GM10248 (cell line): ENCODE measurements around the gene LSM14A.
"Not testable (repeated sequence)": the region's sequence is repeated elsewhere in the genome, so short reads cannot be mapped to it uniquely, and the experiment has no call there.

Experiments used
- CTCF ChIA-PET: fragments of 300-600 bp; sonication (Branson Sonifier 250); formaldehyde crosslinking; extraction: SDS; loops from one replicate; lab custom pipeline; 2021; ENCODE audit warnings: antibody characterized with exemption; lab: Yijun Ruan, JAX
- POLR2A ChIA-PET: fragments of 350-650 bp; sonication (Branson Sonifier 250); formaldehyde crosslinking; extraction: SDS; loops from one replicate; lab custom pipeline; 2020; ENCODE audit warnings: antibody characterized with exemption; lab: Yijun Ruan, JAX
- DNase-seq: peaks from one replicate; pipeline ENCODE4 v3.0.0; 2012; ENCODE audit errors: extremely low spot score
- CTCF ChIP-seq: IDR thresholded peaks from 2 replicates; pipeline ENCODE4 v1.5.1; 2012; ENCODE audit warnings: mild to moderate bottlenecking, low read depth; ENCODE audit errors: extremely low read depth, missing control alignments, control extremely low read depth

Gene LSM14A

GRCh38 chr19:34155686-34156085, 16.6 kb upstream of the LSM14A start:
- CTCF ChIA-PET: interaction anchor here (1.4 kb wide), 1 partner anchor 10 kb away, joined by 4 read pairs; no protein-coding TSS in a partner anchor
- DNase-seq: no peak
- no peak for TF ChIP-seq CTCF
- POLR2A ChIA-PET: interaction anchor here (0.6 kb wide), 1 partner anchor 28 kb away, joined by 3 read pairs; no protein-coding TSS in a partner anchor

GRCh38 chr19:34158966-34159365, 13.3 kb upstream of the LSM14A start:
- DNase-seq, POLR2A ChIA-PET: not testable (repeated sequence)
- CTCF ChIA-PET: interaction anchor here (1.2 to 1.9 kb wide), 3 partner anchors 12 to 16 kb away, joined by 3 to 8 read pairs (median 4); no protein-coding TSS in a partner anchor

GRCh38 chr19:34159541-34159940, 12.8 kb upstream of the LSM14A start:
- ChIA-PET CTCF (interaction anchor here (1.2 to 1.9 kb wide), 2 partner anchors 12 to 17 kb away, joined by 3 to 8 read pairs; no protein-coding TSS in a partner anchor), POLR2A (interaction anchor here (0.5 kb wide), 1 partner anchor 82 kb away, joined by 6 read pairs; no protein-coding TSS in a partner anchor)
- not testable (repeated sequence) for DNase-seq

GRCh38 chr19:34161902-34162301, 10.4 kb upstream of the LSM14A start:
- CTCF ChIA-PET: interaction anchor here (1.6 kb wide), 1 partner anchor 184 kb away, joined by 3 read pairs; no protein-coding TSS in a partner anchor
- POLR2A ChIA-PET, DNase-seq: not testable (repeated sequence)

GRCh38 chr19:34165295-34165738, 7.0 kb upstream of the LSM14A start:
- ChIA-PET POLR2A (no interaction called here), CTCF (no interaction called here)

GRCh38 chr19:34169475-34170199, 2.7 kb upstream of the LSM14A start:
- DNase-seq, POLR2A ChIA-PET: not testable (repeated sequence)
- CTCF ChIA-PET: interaction anchor here (1.4 to 1.8 kb wide), 2 partner anchors 24 to 392 kb away, joined by 3 to 7 read pairs; no protein-coding TSS in a partner anchor

More at GRCh38 chr19:34165295-34165738, 7.0 kb upstream of the LSM14A start:
- no peak for TF ChIP-seq CTCF
- no peak for DNase-seq

- TF ChIP-seq CTCF: no peak
- CTCF ChIA-PET: interaction anchor here (1.0 to 2.0 kb wide), 5 partner anchors 14 to 393 kb away, joined by 3 to 9 read pairs (median 3); no protein-coding TSS in a partner anchor
- POLR2A ChIA-PET: interaction anchor here (0.6 kb wide), 1 partner anchor 255 kb away, joined by 3 read pairs; no protein-coding TSS in a partner anchor
- peak; percentile 62 for DNase-seq
Observed at GRCh38 chr19:34171539-34171876, 796 bp upstream of the LSM14A start.

- CTCF ChIA-PET: interaction anchor here (1.5 kb wide), 1 partner anchor 10 kb away, joined by 3 read pairs; no protein-coding TSS in a partner anchor
Observed at GRCh38 chr19:34172661-34173192, 423 bp downstream of the LSM14A start.

More at GRCh38 chr19:34172661-34173192, 423 bp downstream of the LSM14A start:
- POLR2A ChIA-PET: interaction anchor here (0.6 kb wide), 1 partner anchor 1505 kb away, joined by 3 read pairs; no protein-coding TSS in a partner anchor
- TF ChIP-seq CTCF: no peak
- DNase-seq: no peak
